ENCODE data around the gene EIF4G2. TPM values are rescaled to one million over a fixed set of nuclear protein-coding genes. Genes with fewer than 3 reads are reported as not detected.

Gene EIF4G2
- total and polyA plus RNA-seq, 10 of the 15 experiments (the other 5 are each of a cell fraction or from before 2014, with no cell fraction given): 210 to 1,104 (median 713) TPM

GRCh38 chr11:10828402-10828801 lies 19.7 kb upstream of the EIF4G2 start (continued):
- no peak for TF ChIP-seq CREB1 (IDR thresholded peaks at IDR 0.05; ENCODE audit: low read depth)
- TF ChIP-seq HDAC2 (IDR thresholded peaks at IDR 0.05): no peak
- no peak for TF ChIP-seq SP1 (IDR thresholded peaks at IDR 0.05; ENCODE audit: low read depth, low read length)

GRCh38 chr11:10824888-10825287 lies 16.2 kb upstream of the EIF4G2 start:
- H2AFZ ChIP-seq (ENCODE audit: control insufficient read depth, low read depth, low read length): peak overlapping the region; percentile 73
- ATAC-seq (peak; percentile 83), DNase-seq (ENCODE audit: low read depth, low spot score) (no peak), FAIRE-seq (no peak)
- H3K4me3 ChIP-seq: 0 out of 2 replicates have a peak overlapping the region, but pooled peaks have one; percentile 7
- H3K4me1 ChIP-seq (ENCODE audit: control insufficient read depth, insufficient read depth, low read length): peaks cover 8% of the 10 kb centered on the region; the same call in 1 of the 2 replicates
- H4K20me1 ChIP-seq (ENCODE audit: control insufficient read depth, insufficient read depth): no peaks in the 10 kb centered on the region
- no peak overlapping the region for H3K9ac ChIP-seq (ENCODE audit: control insufficient read depth, insufficient read depth, low read length)
- ChIA-PET POLR2A (interaction anchor here (0.7 to 1.4 kb wide), 4 partner anchors 9 to 33 kb away, joined by 3 to 6 read pairs (median 4); partner anchors contain the start of genes EIF4G2 and ZBED5), SMC1A (ENCODE audit: uncharacterized antibody, unreplicated experiment) (interaction anchor here (0.9 to 1.0 kb wide), 2 partner anchors 9 to 15 kb away, joined by 3 read pairs; no protein-coding TSS in a partner anchor), CTCF (interaction anchor here (1.0 to 1.6 kb wide), 2 partner anchors 32 kb away, joined by 3 to 8 read pairs; no protein-coding TSS in a partner anchor), RAD21 (ENCODE audit: unreplicated experiment) (no interaction called here)
- 13% methylated on average over 3 of the region's 3 CpGs for WGBS (ENCODE audit: insufficient coverage, insufficient replicate concordance, low lambda C conversion rate, missing lambda C conversion rate)
- H3K27ac ChIP-seq (ENCODE audit: control insufficient read depth, insufficient read depth): peak overlapping the region; percentile 4; the same call in 1 of the 2 replicates
- peak overlapping the region; percentile 12 for H3K4me2 ChIP-seq (ENCODE audit: control insufficient read depth, insufficient read depth)
- H3K27me3 ChIP-seq (replicated peaks in 1 of 2; ENCODE audit: control insufficient read depth in 2 of 2, insufficient read depth in 2 of 2, low read length in 1 of 2): no peaks in the 10 kb centered on the region
- intact Hi-C loops (cut with micrococcal nuclease; ENCODE audit: unreplicated experiment) (loop anchor here (5.0 kb wide), 1 partner anchor 32 kb away; the partner anchor contains the start of gene ZBED5), in situ Hi-C loops (cut with MboI) (no loop called here)
- no peaks in the 10 kb centered on the region for H3K36me3 ChIP-seq (ENCODE audit: control insufficient read depth in 2 of 2, insufficient read depth in 2 of 2, low read length in 1 of 2)
- no TSS peak for BruUV-seq (replicated peaks)
- H3K79me2 ChIP-seq (ENCODE audit: control insufficient read depth, insufficient read depth, low read length): no peaks in the 10 kb centered on the region
- TF ChIP-seq ZNF592 (IDR thresholded peaks at IDR 0.05) (no peak), SPI1 (IDR thresholded peaks at IDR 0.05; ENCODE audit: borderline replicate concordance, insufficient read depth, low read depth, low read length) (peak; percentile 95)
- H3K9me3 ChIP-seq (replicated peaks; ENCODE audit: control insufficient read depth, insufficient read depth, low read length): no peaks in the 10 kb centered on the region

Measured in GM12878 (cell line).